Measurements from ENCODE around the gene ANGEL1.
A peak's percentile ranks its signal among the peaks of the same experiment; 100 is the strongest.

ANGEL1 gene

GRCh38 chr14:76778546-76779215 lies 34.0 kb downstream of the ANGEL1 start:
- H3K9ac ChIP-seq (ENCODE audit: low read length in 2 of 2): no peak overlapping the region
- no peaks in the 10 kb centered on the region for H3K9me3 ChIP-seq (ENCODE audit: control insufficient read depth in 2 of 2, low read length in 2 of 2)
- peaks cover 10% of the 10 kb centered on the region for H3K4me1 ChIP-seq (ENCODE audit: control insufficient read depth, insufficient read depth, low read length)
- H3K4me3 ChIP-seq (ENCODE audit: low read length in 2 of 2): no peak overlapping the region
- H3K27me3 ChIP-seq (ENCODE audit: control insufficient read depth in 1 of 2, insufficient read depth in 2 of 2, low read length in 2 of 2): no peaks in the 10 kb centered on the region
- H3K27ac ChIP-seq (ENCODE audit: low read length): no peak overlapping the region
- peaks cover 3 to 5% of the 10 kb centered on the region in 2 donors for H3K36me3 ChIP-seq (ENCODE audit: control insufficient read depth in 2 of 2, insufficient read depth in 2 of 2, low read length in 2 of 2)

- Histone ChIP-seq H3K9ac (ENCODE audit: low read length in 2 of 2) (no peak overlapping the region), H3K27me3 (ENCODE audit: control insufficient read depth in 1 of 2, insufficient read depth in 2 of 2, low read length in 2 of 2) (no peaks in the 10 kb centered on the region), H3K36me3 (ENCODE audit: control insufficient read depth in 2 of 2, insufficient read depth in 2 of 2, low read length in 2 of 2) (peaks cover 3 to 5% of the 10 kb centered on the region in 2 donors), H3K27ac (ENCODE audit: low read length) (no peak overlapping the region), H3K4me3 (ENCODE audit: low read length in 2 of 2) (no peak overlapping the region), H3K4me1 (ENCODE audit: control insufficient read depth, insufficient read depth, low read length) (peaks cover 9% of the 10 kb centered on the region), H3K9me3 (ENCODE audit: control insufficient read depth in 2 of 2, low read length in 2 of 2) (no peaks in the 10 kb centered on the region)
Observed at GRCh38 chr14:76777721-76778120, 35.0 kb downstream of the ANGEL1 start.

GRCh38 chr14:76776428-76777251 lies 36.0 kb downstream of the ANGEL1 start:
- H3K36me3 ChIP-seq (ENCODE audit: control insufficient read depth in 2 of 2, insufficient read depth in 2 of 2, low read length in 2 of 2): peaks cover 0 to 2% of the 10 kb centered on the region in 2 donors
- H3K4me3 ChIP-seq (ENCODE audit: low read length in 2 of 2): no peak overlapping the region
- H3K4me1 ChIP-seq (ENCODE audit: control insufficient read depth, insufficient read depth, low read length): peaks cover 9% of the 10 kb centered on the region
- no peak overlapping the region for H3K27ac ChIP-seq (ENCODE audit: low read length)
- H3K9me3 ChIP-seq (ENCODE audit: control insufficient read depth in 2 of 2, low read length in 2 of 2): no peaks in the 10 kb centered on the region
- H3K9ac ChIP-seq (ENCODE audit: low read length in 2 of 2): no peak overlapping the region
- H3K27me3 ChIP-seq (ENCODE audit: control insufficient read depth in 1 of 2, insufficient read depth in 2 of 2, low read length in 2 of 2): no peaks in the 10 kb centered on the region

- no peaks in the 10 kb centered on the region for H3K27me3 ChIP-seq (ENCODE audit: control insufficient read depth in 1 of 2, insufficient read depth in 2 of 2, low read length in 2 of 2)
- H3K27ac ChIP-seq (ENCODE audit: low read length): no peak overlapping the region
- no peaks in the 10 kb centered on the region for H3K9me3 ChIP-seq (ENCODE audit: control insufficient read depth in 2 of 2, low read length in 2 of 2)
- no peak overlapping the region for H3K4me3 ChIP-seq (ENCODE audit: low read length in 2 of 2)
- no peak overlapping the region for H3K9ac ChIP-seq (ENCODE audit: low read length in 2 of 2)
- peaks cover 9% of the 10 kb centered on the region for H3K4me1 ChIP-seq (ENCODE audit: control insufficient read depth, insufficient read depth, low read length)
- H3K36me3 ChIP-seq (ENCODE audit: control insufficient read depth in 2 of 2, insufficient read depth in 2 of 2, low read length in 2 of 2): peaks cover 0 to under 1% of the 10 kb centered on the region in 2 donors
Observed at GRCh38 chr14:76775695-76776427, 36.8 kb downstream of the ANGEL1 start.

- no peak overlapping the region for H3K27ac ChIP-seq (ENCODE audit: low read length)
- no peaks in the 10 kb centered on the region for H3K9me3 ChIP-seq (ENCODE audit: control insufficient read depth in 2 of 2, low read length in 2 of 2)
- no peaks in the 10 kb centered on the region for H3K27me3 ChIP-seq (ENCODE audit: control insufficient read depth in 1 of 2, insufficient read depth in 2 of 2, low read length in 2 of 2)
- no peaks in the 10 kb centered on the region for H3K36me3 ChIP-seq (ENCODE audit: control insufficient read depth in 2 of 2, insufficient read depth in 2 of 2, low read length in 2 of 2)
- H3K9ac ChIP-seq (ENCODE audit: low read length in 2 of 2): no peak overlapping the region
- H3K4me3 ChIP-seq (ENCODE audit: low read length in 2 of 2): no peak overlapping the region
- peaks cover 9% of the 10 kb centered on the region for H3K4me1 ChIP-seq (ENCODE audit: control insufficient read depth, insufficient read depth, low read length)
Observed at GRCh38 chr14:76774821-76775694, 37.6 kb downstream of the ANGEL1 start.

- Histone ChIP-seq H3K36me3 (ENCODE audit: control insufficient read depth in 2 of 2, insufficient read depth in 2 of 2, low read length in 2 of 2) (no peaks in the 10 kb centered on the region), H3K4me1 (ENCODE audit: control insufficient read depth, insufficient read depth, low read length) (peaks cover 9% of the 10 kb centered on the region), H3K4me3 (ENCODE audit: low read length in 2 of 2) (no peak overlapping the region), H3K27me3 (ENCODE audit: control insufficient read depth in 1 of 2, insufficient read depth in 2 of 2, low read length in 2 of 2) (no peaks in the 10 kb centered on the region), H3K27ac (ENCODE audit: low read length) (no peak overlapping the region), H3K9ac (ENCODE audit: low read length in 2 of 2) (no peak overlapping the region), H3K9me3 (ENCODE audit: control insufficient read depth in 2 of 2, low read length in 2 of 2) (no peaks in the 10 kb centered on the region)
Observed at GRCh38 chr14:76773956-76774820, 38.5 kb downstream of the ANGEL1 start.

GRCh38 chr14:76773188-76773885 lies 39.3 kb downstream of the ANGEL1 start:
- Histone ChIP-seq H3K27ac (ENCODE audit: low read length) (peak overlapping the region; percentile 64), H3K9ac (ENCODE audit: low read length in 2 of 2) (no peak overlapping the region)

GRCh38 chr14:76772300-76773187 lies 40.1 kb downstream of the ANGEL1 start:
- H3K4me1 ChIP-seq (ENCODE audit: control insufficient read depth, insufficient read depth, low read length): peaks cover 9% of the 10 kb centered on the region
- H3K36me3 ChIP-seq (ENCODE audit: control insufficient read depth in 2 of 2, insufficient read depth in 2 of 2, low read length in 2 of 2): no peaks in the 10 kb centered on the region
- no peaks in the 10 kb centered on the region for H3K27me3 ChIP-seq (ENCODE audit: control insufficient read depth in 1 of 2, insufficient read depth in 2 of 2, low read length in 2 of 2)
- peak overlapping the region; percentile 64 for H3K27ac ChIP-seq (ENCODE audit: low read length)
- no peak overlapping the region for H3K9ac ChIP-seq (ENCODE audit: low read length in 2 of 2)
- H3K9me3 ChIP-seq (ENCODE audit: control insufficient read depth in 2 of 2, low read length in 2 of 2): no peaks in the 10 kb centered on the region
- H3K4me3 ChIP-seq (ENCODE audit: low read length in 2 of 2): no peak overlapping the region

More at GRCh38 chr14:76773188-76773885, 39.3 kb downstream of the ANGEL1 start:
- no peaks in the 10 kb centered on the region for H3K27me3 ChIP-seq (ENCODE audit: control insufficient read depth in 1 of 2, insufficient read depth in 2 of 2, low read length in 2 of 2)
- H3K9me3 ChIP-seq (ENCODE audit: control insufficient read depth in 2 of 2, low read length in 2 of 2): no peaks in the 10 kb centered on the region
- H3K4me1 ChIP-seq (ENCODE audit: control insufficient read depth, insufficient read depth, low read length): peaks cover 9% of the 10 kb centered on the region
- H3K36me3 ChIP-seq (ENCODE audit: control insufficient read depth in 2 of 2, insufficient read depth in 2 of 2, low read length in 2 of 2): no peaks in the 10 kb centered on the region
- no peak overlapping the region for H3K4me3 ChIP-seq (ENCODE audit: low read length in 2 of 2)
